ENCODE data around the gene CCN5. TPM values are rescaled to one million over a fixed set of nuclear protein-coding genes. Genes with fewer than 3 reads are reported as not detected.

The CCN5 gene
- total RNA-seq, 2 donors from 2014 or later = not detected

DNA sequence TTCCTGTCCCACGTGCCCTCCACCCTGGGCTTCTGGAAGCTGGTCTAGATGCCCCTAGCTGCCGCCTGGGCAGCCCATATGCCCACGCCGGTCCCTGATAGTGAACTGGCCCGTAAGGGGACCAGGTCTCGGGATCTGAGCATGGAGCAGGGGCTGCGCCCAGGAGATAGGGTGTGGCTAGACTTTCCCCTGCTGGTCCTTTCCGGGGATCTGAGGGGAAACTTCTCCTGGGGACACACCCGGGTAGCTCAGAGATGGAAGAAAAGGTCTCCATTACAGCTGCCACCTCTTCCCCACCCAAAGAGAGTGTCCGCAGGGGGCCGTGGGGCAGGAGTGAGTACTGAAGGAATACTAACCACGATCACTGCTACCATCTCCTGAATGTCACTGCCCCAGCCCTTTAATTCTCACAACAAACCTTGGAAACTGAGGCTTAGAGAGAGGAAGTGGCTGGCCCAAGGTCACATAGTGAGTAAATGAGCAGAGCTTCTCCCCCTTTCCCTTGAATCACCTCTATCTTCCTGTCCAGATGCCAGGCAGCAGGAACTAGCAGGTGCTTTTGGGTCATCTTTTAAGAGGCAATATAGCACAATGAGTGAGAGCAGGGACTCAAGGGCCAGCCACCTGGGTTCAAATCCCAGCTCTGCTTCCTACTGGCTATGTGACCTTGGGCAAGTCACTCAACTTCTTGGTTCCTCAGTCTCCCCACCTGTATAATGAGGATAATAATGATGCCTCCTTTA, 11.8 kb upstream of the CCN5 start:
- Histone ChIP-seq H3K4me1 (ENCODE audit: control insufficient read depth, insufficient read depth, low read length) (no peaks in the 10 kb centered on the region), H3K9ac (ENCODE audit: extremely low read depth, low read length, poor library complexity, severe bottlenecking) (no peak overlapping the region), H3K27ac (ENCODE audit: low read depth, low read length) (no peak overlapping the region), H3K36me3 (ENCODE audit: control insufficient read depth, insufficient read depth, low read length) (no peaks in the 10 kb centered on the region), H3K4me3 (ENCODE audit: low read length) (no peak overlapping the region), H3K27me3 (ENCODE audit: control insufficient read depth, insufficient read depth, low read length, poor library complexity, severe bottlenecking) (no peaks in the 10 kb centered on the region), H3K9me3 (ENCODE audit: control insufficient read depth, low read length) (no peaks in the 10 kb centered on the region)
- Mint-ChIP-seq H3K27ac (no peak overlapping the region), H3K36me3 (ENCODE audit: low read depth) (no peaks in the 10 kb centered on the region), H3K9me3 (no peaks in the 10 kb centered on the region), H3K27me3 (ENCODE audit: insufficient read depth) (no peaks in the 10 kb centered on the region), H3K4me3 (no peak overlapping the region), H3K4me1 (peaks cover 10% of the 10 kb centered on the region)
- no peak for DNase-seq
- 94 to 95% methylated on average over 9 to 12 of the region's 12 CpGs for WGBS, 2 experiments (ENCODE audit: insufficient coverage in 1 of 2, insufficient read length in 1 of 2)
- TF ChIP-seq, protein P1, sequence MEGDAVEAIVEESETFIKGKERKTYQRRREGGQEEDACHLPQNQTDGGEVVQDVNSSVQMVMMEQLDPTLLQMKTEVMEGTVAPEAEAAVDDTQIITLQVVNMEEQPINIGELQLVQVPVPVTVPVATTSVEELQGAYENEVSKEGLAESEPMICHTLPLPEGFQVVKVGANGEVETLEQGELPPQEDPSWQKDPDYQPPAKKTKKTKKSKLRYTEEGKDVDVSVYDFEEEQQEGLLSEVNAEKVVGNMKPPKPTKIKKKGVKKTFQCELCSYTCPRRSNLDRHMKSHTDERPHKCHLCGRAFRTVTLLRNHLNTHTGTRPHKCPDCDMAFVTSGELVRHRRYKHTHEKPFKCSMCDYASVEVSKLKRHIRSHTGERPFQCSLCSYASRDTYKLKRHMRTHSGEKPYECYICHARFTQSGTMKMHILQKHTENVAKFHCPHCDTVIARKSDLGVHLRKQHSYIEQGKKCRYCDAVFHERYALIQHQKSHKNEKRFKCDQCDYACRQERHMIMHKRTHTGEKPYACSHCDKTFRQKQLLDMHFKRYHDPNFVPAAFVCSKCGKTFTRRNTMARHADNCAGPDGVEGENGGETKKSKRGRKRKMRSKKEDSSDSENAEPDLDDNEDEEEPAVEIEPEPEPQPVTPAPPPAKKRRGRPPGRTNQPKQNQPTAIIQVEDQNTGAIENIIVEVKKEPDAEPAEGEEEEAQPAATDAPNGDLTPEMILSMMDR (conservative IDR thresholded peaks at IDR 0.05) = no peak

DNA sequence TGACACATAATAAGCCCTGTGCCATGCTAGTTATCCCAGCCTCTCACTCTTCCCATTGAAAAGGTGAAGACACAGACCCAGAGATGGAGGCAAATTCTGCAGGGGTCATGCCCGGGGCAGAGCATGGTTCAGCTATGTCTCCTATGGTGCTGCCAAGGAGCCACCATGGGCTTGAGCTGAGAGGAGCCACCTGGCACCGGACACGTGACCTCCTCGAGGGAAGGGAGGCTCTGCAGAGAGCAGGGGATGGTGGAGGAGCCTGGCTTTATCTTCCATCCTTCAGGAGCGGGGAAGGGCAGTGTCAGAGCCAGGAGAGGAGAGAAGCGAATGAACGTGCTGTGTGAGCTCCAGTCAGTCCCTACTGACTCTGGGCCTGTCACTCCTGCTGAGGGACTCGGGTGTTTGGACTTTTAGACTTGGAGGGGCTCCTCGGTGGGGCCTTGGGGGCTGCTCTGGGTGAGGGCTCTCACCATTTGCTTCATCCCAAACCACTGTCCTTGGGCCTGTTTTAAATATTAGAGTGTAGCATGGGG, 11.1 kb upstream of the CCN5 start:
- Histone ChIP-seq H3K9ac (ENCODE audit: extremely low read depth, low read length, poor library complexity, severe bottlenecking) (no peak overlapping the region), H3K27ac (ENCODE audit: low read depth, low read length) (no peak overlapping the region), H3K36me3 (ENCODE audit: control insufficient read depth, insufficient read depth, low read length) (no peaks in the 10 kb centered on the region), H3K4me1 (ENCODE audit: control insufficient read depth, insufficient read depth, low read length) (no peaks in the 10 kb centered on the region), H3K4me3 (ENCODE audit: low read length) (no peak overlapping the region), H3K9me3 (ENCODE audit: control insufficient read depth, low read length) (no peaks in the 10 kb centered on the region), H3K27me3 (ENCODE audit: control insufficient read depth, insufficient read depth, low read length, poor library complexity, severe bottlenecking) (no peaks in the 10 kb centered on the region)
- TF ChIP-seq, protein P1 (conservative IDR thresholded peaks at IDR 0.05) = no peak
- Mint-ChIP-seq H3K9me3 (no peaks in the 10 kb centered on the region), H3K4me3 (no peak overlapping the region), H3K4me1 (peaks cover 10% of the 10 kb centered on the region), H3K36me3 (ENCODE audit: low read depth) (no peaks in the 10 kb centered on the region), H3K27ac (no peak overlapping the region), H3K27me3 (ENCODE audit: insufficient read depth) (no peaks in the 10 kb centered on the region)
- DNase-seq = no peak
- 89 to 96% methylated on average over 4 to 9 of the region's 9 CpGs for WGBS, 2 experiments (ENCODE audit: insufficient coverage in 1 of 2, insufficient read length in 1 of 2)

DNA sequence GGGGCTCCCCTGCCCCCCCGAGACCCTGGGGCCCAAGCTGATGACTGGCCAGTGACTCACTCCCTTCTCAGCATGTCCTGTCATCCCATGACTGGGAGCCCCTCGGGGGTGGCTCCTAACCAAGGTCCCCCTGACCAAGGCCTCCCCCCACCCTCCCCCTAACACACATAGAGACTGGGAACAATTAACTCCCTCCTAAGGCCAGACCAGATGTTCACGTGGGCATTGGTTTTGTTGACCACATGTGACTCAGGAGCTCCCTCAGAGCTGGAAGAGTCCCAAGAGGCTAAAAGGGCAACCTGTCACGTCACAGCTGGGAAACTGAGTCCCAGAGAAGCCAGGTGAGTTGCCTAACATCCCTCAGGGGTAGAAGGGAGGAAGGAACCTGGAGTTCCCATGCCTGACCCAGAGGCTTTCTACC, 10.6 kb upstream of the CCN5 start:
- Histone ChIP-seq H3K27me3 (ENCODE audit: control insufficient read depth, insufficient read depth, low read length, poor library complexity, severe bottlenecking) (no peaks in the 10 kb centered on the region), H3K9ac (ENCODE audit: extremely low read depth, low read length, poor library complexity, severe bottlenecking) (no peak overlapping the region), H3K9me3 (ENCODE audit: control insufficient read depth, low read length) (no peaks in the 10 kb centered on the region), H3K4me1 (ENCODE audit: control insufficient read depth, insufficient read depth, low read length) (no peaks in the 10 kb centered on the region), H3K27ac (ENCODE audit: low read depth, low read length) (no peak overlapping the region), H3K36me3 (ENCODE audit: control insufficient read depth, insufficient read depth, low read length) (no peaks in the 10 kb centered on the region), H3K4me3 (ENCODE audit: low read length) (no peak overlapping the region)
- H3K27me3 Mint-ChIP-seq (ENCODE audit: insufficient read depth) = no peaks in the 10 kb centered on the region
- peaks cover 10% of the 10 kb centered on the region for H3K4me1 Mint-ChIP-seq
- no peak overlapping the region for H3K27ac Mint-ChIP-seq
- WGBS, 2 experiments (ENCODE audit: insufficient coverage in 1 of 2, insufficient read length in 1 of 2) = 82 to 84% methylated on average over 2 to 4 of the region's 4 CpGs
- H3K36me3 Mint-ChIP-seq (ENCODE audit: low read depth) = no peaks in the 10 kb centered on the region
- H3K9me3 Mint-ChIP-seq = no peaks in the 10 kb centered on the region
- no peak overlapping the region for H3K4me3 Mint-ChIP-seq
- DNase-seq = no peak
- TF ChIP-seq, protein P1 (conservative IDR thresholded peaks at IDR 0.05) = no peak
